Right lobe of liver (tissue), 6 donors: Measurements from ENCODE around the gene FAM78A. TPM values are rescaled to one million over a fixed set of nuclear protein-coding genes. Genes with fewer than 3 reads are reported as not detected.

Experiments
- ATAC-seq, 4 donors: fragments of 200-7000 bp; cut with Tn5 transposase; one replicate each; pipeline ENCODE4 v1.9.1; 2020; ENCODE audit warnings: mild to moderate bottlenecking in 4 of 4, moderate library complexity in 4 of 4
- DNase-seq, 3 donors: peaks; one replicate each; pipeline ENCODE4 v3.0.0-alpha.2; 2020
- H3K27ac ChIP-seq, 3 donors: fragments of 200-600 bp; one replicate each; pipeline ENCODE4 v1.8.0; 2022
- H3K27me3 ChIP-seq, 2 donors: fragments of 200-600 bp; one replicate each; pipeline ENCODE4 v1.8.0; 2022
- H3K36me3 ChIP-seq, 4 donors: fragments of 200-600 bp; sonication (generic) in 1 of 4; one replicate each; pipeline versions ENCODE4 v1.5.1 to v1.8.0; 2017 to 2022; ENCODE audit warnings: control low read depth in 1 of 4
- H3K4me1 ChIP-seq, 4 donors: fragments of 200-600 bp; sonication (generic) in 1 of 4; one replicate each; pipeline versions ENCODE4 v1.5.1 to v1.8.0; 2017 to 2022; ENCODE audit warnings: control low read depth in 1 of 4
- H3K4me3 ChIP-seq, 3 donors: fragments of 200-600 bp; one replicate each; pipeline ENCODE4 v1.8.0; 2022
- H3K9me3 ChIP-seq, 4 donors: fragments of 200-600 bp; sonication (generic) in 1 of 4; one replicate each; pipeline versions ENCODE4 v1.5.1 to v1.8.0; 2017 to 2022; ENCODE audit warnings: control low read depth in 1 of 4
- POLR2A ChIP-seq: fragments of 450-650 bp; IDR thresholded peaks from one replicate; pipeline ENCODE4 v1.6.1; 2017; ENCODE audit warnings: antibody characterized with exemption, mild to moderate bottlenecking
- WGBS: methylation state at CpG from one replicate; pipeline ENCODE4 v1.1.6; 2018; ENCODE audit warnings: low coverage, low lambda C conversion rate; ENCODE audit not compliant: insufficient coverage; ENCODE audit errors: missing lambda C conversion rate; 5-methylcytosine and 5-hydroxymethylcytosine counted together
- intact Hi-C, 2 donors: fragments of 100-400 bp; cut with DNase I; formaldehyde crosslinking; loops; one replicate each; pipeline versions ENCODE4 v1.11.2 to v1.14.1; 2022
- total RNA-seq, 6 experiments: library from RNA; depleted of rRNA in 2 of 6; stranded (reverse); fragments of >200 nt in 2 of 6; fragmentation: NEBNext Ultra II Directional in 3 of 6; extraction: Animal tissue kit (Norgen Biotek cat#: 25700) in 3 of 6; gene quantifications; one replicate each; pipeline versions ENCODE4 v1.1.0 to v1.2.4, GENCODE V29; 2016 to 2023
- TF ChIP-seq, protein P1 (sequence below), 4 donors: fragments of 200-600 bp in 3 of 4; fragments of 450-650 bp in 1 of 4; IDR thresholded peaks; one replicate each; pipeline versions ENCODE4 v1.5.1 to v1.8.0; 2016 to 2022; ENCODE audit warnings: antibody characterized with exemption in 4 of 4, mild to moderate bottlenecking in 2 of 4
- donor health status: DM: no; HTN: yes; CAD: no.
- donor health status: DM: no; HTN: no; CAD: no.
- donor health status: DM: no; HTN: no; CAD: no.
- donor health status: DM: no; HTN: yes; CAD: no.
- donor health status: DM: no; HTN: yes; CAD: no.

FAM78A gene
- total RNA-seq, 6 experiments from 2014 or later: 0.92 to 2.4 (median 1.6) TPM

DNA sequence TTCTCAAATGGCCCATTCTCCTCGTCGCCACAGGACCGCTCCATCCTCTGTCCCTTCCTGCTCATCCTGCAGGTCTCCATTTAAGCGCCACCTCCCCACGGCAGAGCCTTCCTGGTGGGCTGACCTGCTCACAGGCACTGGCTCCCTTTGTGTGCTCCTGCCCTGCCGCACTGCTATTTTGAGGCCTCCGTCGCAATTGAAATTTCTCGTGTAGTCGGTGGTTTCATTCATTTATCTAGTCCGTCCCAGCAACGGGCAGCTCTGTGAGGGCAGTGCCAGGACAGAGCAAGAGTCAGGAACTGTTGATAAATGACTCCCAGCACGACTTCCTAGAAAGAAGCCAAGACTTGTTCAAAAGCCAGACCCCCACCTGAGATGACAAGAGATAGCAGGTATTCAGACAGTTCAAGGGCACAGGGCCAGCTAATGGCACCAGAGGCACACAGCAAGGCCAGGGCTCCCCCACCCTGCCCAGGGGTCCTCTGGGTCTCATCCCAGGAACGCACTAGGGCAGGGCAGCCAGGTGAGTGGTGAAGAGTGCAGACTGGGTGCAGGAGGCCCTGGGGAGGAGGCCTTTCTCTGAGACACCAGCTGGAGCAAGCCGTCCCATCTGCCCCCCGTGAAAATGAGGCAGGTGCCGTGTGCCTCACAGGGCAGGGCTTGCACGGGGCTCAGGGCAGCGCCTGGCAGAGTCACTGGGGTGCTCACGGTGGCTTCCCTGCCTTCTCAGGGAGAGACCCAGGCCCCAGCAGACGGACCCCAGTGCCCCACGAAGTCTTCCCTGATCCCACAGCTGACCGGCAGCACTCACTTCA is 36.9 kb downstream of the FAM78A start:
- TF ChIP-seq, protein P1, sequence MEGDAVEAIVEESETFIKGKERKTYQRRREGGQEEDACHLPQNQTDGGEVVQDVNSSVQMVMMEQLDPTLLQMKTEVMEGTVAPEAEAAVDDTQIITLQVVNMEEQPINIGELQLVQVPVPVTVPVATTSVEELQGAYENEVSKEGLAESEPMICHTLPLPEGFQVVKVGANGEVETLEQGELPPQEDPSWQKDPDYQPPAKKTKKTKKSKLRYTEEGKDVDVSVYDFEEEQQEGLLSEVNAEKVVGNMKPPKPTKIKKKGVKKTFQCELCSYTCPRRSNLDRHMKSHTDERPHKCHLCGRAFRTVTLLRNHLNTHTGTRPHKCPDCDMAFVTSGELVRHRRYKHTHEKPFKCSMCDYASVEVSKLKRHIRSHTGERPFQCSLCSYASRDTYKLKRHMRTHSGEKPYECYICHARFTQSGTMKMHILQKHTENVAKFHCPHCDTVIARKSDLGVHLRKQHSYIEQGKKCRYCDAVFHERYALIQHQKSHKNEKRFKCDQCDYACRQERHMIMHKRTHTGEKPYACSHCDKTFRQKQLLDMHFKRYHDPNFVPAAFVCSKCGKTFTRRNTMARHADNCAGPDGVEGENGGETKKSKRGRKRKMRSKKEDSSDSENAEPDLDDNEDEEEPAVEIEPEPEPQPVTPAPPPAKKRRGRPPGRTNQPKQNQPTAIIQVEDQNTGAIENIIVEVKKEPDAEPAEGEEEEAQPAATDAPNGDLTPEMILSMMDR (IDR thresholded peaks at IDR 0.05): no peak
- TF ChIP-seq POLR2A: no peak
- DNase-seq: no peak
- Histone ChIP-seq H3K9me3 (no peaks in the 10 kb centered on the region), H3K27me3 (no peaks in the 10 kb centered on the region), H3K4me1 (no peaks in the 10 kb centered on the region), H3K36me3 (peaks cover 0 to 3% (median 3%) of the 10 kb centered on the region in 4 donors), H3K27ac (no peak overlapping the region), H3K4me3 (no peak overlapping the region)
- intact Hi-C loops: no loop called here
- ATAC-seq: peak in 1 of 4 donors; percentile 13
- 66% methylated on average over 12 of the region's 23 CpGs for WGBS

DNA sequence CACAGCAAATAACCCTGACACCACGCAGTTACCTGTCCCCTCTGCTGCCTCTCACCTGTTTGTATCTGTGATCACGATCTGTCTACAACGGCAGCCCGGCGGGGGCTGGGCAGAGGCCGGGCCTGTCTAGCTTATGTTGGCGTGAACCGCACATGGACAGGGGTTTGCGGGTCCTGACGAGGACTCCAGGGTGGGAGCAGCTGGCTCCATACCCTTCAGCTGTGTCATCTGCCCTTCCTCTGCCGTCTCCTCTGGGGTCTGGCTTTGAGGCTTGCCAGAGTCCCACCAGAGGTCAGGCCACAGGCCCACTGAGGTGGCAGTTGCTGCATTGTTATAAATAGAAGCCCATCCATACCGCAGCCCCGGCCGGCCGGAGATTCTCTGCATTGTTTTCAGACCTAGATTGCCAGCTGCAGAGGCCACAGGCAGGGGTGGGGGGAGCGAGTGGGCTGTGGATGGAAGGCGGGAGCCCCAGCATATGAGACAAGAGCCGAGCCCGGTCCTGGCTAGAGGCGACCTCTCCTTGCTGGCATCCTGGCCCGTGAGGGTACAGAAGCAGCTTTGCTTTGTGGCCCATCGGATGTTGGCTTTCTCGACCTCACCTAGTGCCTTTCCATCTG is 37.8 kb downstream of the FAM78A start:
- intact Hi-C loops: no loop called here
- DNase-seq: no peak
- Histone ChIP-seq H3K4me1 (no peaks in the 10 kb centered on the region), H3K36me3 (peaks cover 0 to 12% (median 7%) of the 10 kb centered on the region in 4 donors), H3K9me3 (no peaks in the 10 kb centered on the region), H3K27me3 (no peaks in the 10 kb centered on the region), H3K27ac (no peak overlapping the region), H3K4me3 (no peak overlapping the region)
- ATAC-seq: peak in 2 of 4 donors; percentile 14 to 19
- TF ChIP-seq, protein P1 (IDR thresholded peaks at IDR 0.05): no peak
- no peak for TF ChIP-seq POLR2A
- WGBS: 42% methylated on average over 13 of the region's 23 CpGs

DNA sequence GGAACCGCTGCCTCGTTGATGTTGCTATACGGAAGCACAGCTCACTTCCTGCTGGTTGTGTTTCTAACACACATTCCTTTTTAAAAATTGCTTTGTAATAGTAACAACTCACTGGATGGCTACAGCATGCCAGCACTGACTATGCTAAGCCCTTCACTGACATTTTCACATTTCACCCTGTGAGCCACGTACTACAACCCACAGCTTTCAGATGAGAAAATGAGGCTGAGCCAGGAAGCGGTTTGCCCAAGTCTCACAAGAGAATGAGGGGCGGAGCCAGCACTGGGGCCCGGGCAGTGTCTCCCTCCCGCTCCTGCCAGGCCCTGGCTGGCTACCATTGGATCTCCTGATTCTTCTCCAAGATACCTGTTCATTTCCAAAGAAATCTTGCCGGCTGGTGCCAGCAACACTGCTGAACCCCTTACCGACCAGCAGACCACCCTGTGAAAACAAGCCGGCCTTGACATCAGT is 38.3 kb downstream of the FAM78A start:
- peak in 1 of 3 donors; percentile 71 for DNase-seq

GRCh38 chr9:131237291-131237690 is 39.0 kb downstream of the FAM78A start:
- 64% methylated on average over 6 of the region's 7 CpGs for WGBS
- Histone ChIP-seq H3K4me3 (no peak overlapping the region), H3K36me3 (peaks cover 0 to 24% (median 13%) of the 10 kb centered on the region in 4 donors), H3K4me1 (no peaks in the 10 kb centered on the region), H3K27ac (no peak overlapping the region), H3K27me3 (no peaks in the 10 kb centered on the region), H3K9me3 (no peaks in the 10 kb centered on the region)
- no peak for DNase-seq
- ATAC-seq: no peak
- intact Hi-C loops: no loop called here
- TF ChIP-seq, protein P1 (IDR thresholded peaks at IDR 0.05): no peak
- TF ChIP-seq POLR2A: no peak

More for the DNA sequence above, 38.3 kb downstream of the FAM78A start:
- 15% methylated on average over 6 of the region's 11 CpGs for WGBS
- no peaks in the 10 kb centered on the region for H3K9me3 ChIP-seq
- no peak for TF ChIP-seq POLR2A
- TF ChIP-seq, protein P1 (IDR thresholded peaks at IDR 0.05): no peak
- peak; percentile 60 to 83 (median 71) for ATAC-seq
- H3K36me3 ChIP-seq: peaks cover 0 to 17% (median 10%) of the 10 kb centered on the region in 4 donors
- no peaks in the 10 kb centered on the region for H3K27me3 ChIP-seq
- no peaks in the 10 kb centered on the region for H3K4me1 ChIP-seq
- intact Hi-C loops: no loop called here
- H3K27ac ChIP-seq: no peak overlapping the region
- no peak overlapping the region for H3K4me3 ChIP-seq
